GM12878 (cell line): ENCODE data around the gene CUL1. TPM values are rescaled to one million over a fixed set of nuclear protein-coding genes. Genes with fewer than 3 reads are reported as not detected.
A peak's percentile ranks its signal among the peaks of the same experiment; 100 is the strongest.

Experiments
- ATAC-seq: fragments of 200-7000 bp; cut with Tn5 transposase; 3 replicates; pipeline ENCODE4 v1.9.1; 2020; ENCODE audit warnings: mild to moderate bottlenecking, moderate library complexity
- BruUV-seq: library from RNA; stranded (reverse); fragments of 400-500 nt; replicated peaks from 2 replicates; lab custom pipeline; 2021; lab: Mats Ljungman, UMichigan
- CTCF ChIA-PET: fragments of 300-600 bp; sonication (Branson Sonifier 250); formaldehyde crosslinking; extraction: SDS; loops from one replicate; lab custom pipeline; 2021; ENCODE audit warnings: inconsistent platforms; lab: Yijun Ruan, JAX
- POLR2A ChIA-PET: fragments of 350-600 bp; formaldehyde crosslinking; extraction: SDS; loops from one replicate; lab custom pipeline; 2021; ENCODE audit warnings: inconsistent platforms; lab: Charles Lee
- RAD21 ChIA-PET: fragments of 300-600 bp; sonication (Branson Sonifier 250); formaldehyde crosslinking; loops from one replicate; lab custom pipeline; 2023; ENCODE audit warnings: antibody characterized with exemption; ENCODE audit not compliant: unreplicated experiment; lab: Charles Lee
- SMC1A ChIA-PET: fragments of 300-600 bp; sonication (Branson Sonifier 250); formaldehyde crosslinking; loops from one replicate; lab custom pipeline; 2023; ENCODE audit not compliant: unreplicated experiment, uncharacterized antibody; lab: Charles Lee
- DNase-seq: peaks from one replicate; pipeline ENCODE4 v3.0.0-alpha.2; 2011; ENCODE audit warnings: low read depth, low spot score
- FAIRE-seq: peaks from 3 replicates; lab custom pipeline; 2011; peaks lifted over from hg19 to GRCh38; lab: Jason Lieb, UNC
- H2AFZ ChIP-seq: 2 replicates; pipeline ENCODE4 v1.6.0; 2011; ENCODE audit warnings: low read depth, low read length, control low read depth; ENCODE audit not compliant: control insufficient read depth
- H3K27ac ChIP-seq: 2 replicates; pipeline ENCODE4 v1.5.1; 2011; ENCODE audit warnings: control low read depth; ENCODE audit not compliant: control insufficient read depth, insufficient read depth
- H3K27me3 ChIP-seq, 2 experiments: replicated peaks in 1 of 2; 2 replicates each; pipeline versions ENCODE4 v1.6.0 to v1.6.1; 2011; ENCODE audit warnings: low read length in 1 of 2; ENCODE audit not compliant: control insufficient read depth in 2 of 2, insufficient read depth in 2 of 2
- H3K36me3 ChIP-seq, 2 experiments: 2 replicates each; pipeline ENCODE4 v1.5.1; 2011; ENCODE audit warnings: low read length in 1 of 2; ENCODE audit not compliant: control insufficient read depth in 2 of 2, insufficient read depth in 2 of 2
- H3K4me1 ChIP-seq: 2 replicates; pipeline ENCODE4 v1.6.1; 2011; ENCODE audit warnings: mild to moderate bottlenecking, low read length, moderate library complexity, mixed read lengths; ENCODE audit not compliant: control insufficient read depth, insufficient read depth
- H3K4me2 ChIP-seq: 2 replicates; pipeline ENCODE4 v1.6.0; 2011; ENCODE audit warnings: control low read depth; ENCODE audit not compliant: control insufficient read depth, insufficient read depth
- H3K4me3 ChIP-seq: fragments of 200-600 bp; sonication (generic); 2 replicates; pipeline ENCODE4 v1.5.1; 2016
- H3K79me2 ChIP-seq: 2 replicates; pipeline ENCODE4 v1.6.0; 2011; ENCODE audit warnings: low read length; ENCODE audit not compliant: control insufficient read depth, insufficient read depth
- H3K9ac ChIP-seq: 2 replicates; pipeline ENCODE4 v1.8.0; 2011; ENCODE audit warnings: low read length, control low read depth, mixed read lengths; ENCODE audit not compliant: control insufficient read depth, insufficient read depth
- H3K9me3 ChIP-seq: replicated peaks from 3 replicates; pipeline ENCODE4 v1.5.1; 2011; ENCODE audit warnings: mild to moderate bottlenecking, low read length; ENCODE audit not compliant: control insufficient read depth, insufficient read depth
- H4K20me1 ChIP-seq: 2 replicates; pipeline ENCODE4 v1.6.0; 2011; ENCODE audit not compliant: control insufficient read depth, insufficient read depth
- CHD1 ChIP-seq: IDR thresholded peaks from 2 replicates; pipeline ENCODE4 v1.6.1; 2012; ENCODE audit warnings: low read depth, low read length, improper control_type of control experiment
- KAT2A ChIP-seq: conservative IDR thresholded peaks from 2 replicates; pipeline ENCODE4 v1.6.1; 2011; ENCODE audit warnings: low read depth, low read length; ENCODE audit not compliant: control insufficient read depth
- PRDM15 ChIP-seq: fragments of 450-650 bp; formaldehyde crosslinking; IDR thresholded peaks from 2 replicates; pipeline ENCODE4 v1.4.0; 2020; ENCODE audit warnings: mild to moderate bottlenecking, moderate library complexity
- RB1 ChIP-seq: fragments of 450-650 bp; formaldehyde crosslinking; IDR thresholded peaks from 2 replicates; pipeline ENCODE4 v1.6.1; 2017; ENCODE audit warnings: mild to moderate bottlenecking, borderline replicate concordance
- RCOR1 ChIP-seq: conservative IDR thresholded peaks from 2 replicates; pipeline ENCODE4 v1.6.1; 2012; ENCODE audit warnings: low read depth, low read length, improper control_type of control experiment
- SPI1 ChIP-seq: IDR thresholded peaks from 2 replicates; pipeline ENCODE4 v1.6.1; 2011; ENCODE audit warnings: low read depth, mild to moderate bottlenecking, low read length, moderate library complexity, borderline replicate concordance; ENCODE audit not compliant: insufficient read depth
- TARDBP ChIP-seq: IDR thresholded peaks from 2 replicates; pipeline ENCODE4 v1.6.1; 2016; ENCODE audit warnings: borderline replicate concordance
- ZBED1 ChIP-seq: IDR thresholded peaks from 2 replicates; pipeline ENCODE4 v1.6.1; 2016; ENCODE audit warnings: borderline replicate concordance
- ZNF622 ChIP-seq: fragments of 450-650 bp; IDR thresholded peaks from 2 replicates; pipeline ENCODE4 v1.6.1; 2017; ENCODE audit warnings: mild to moderate bottlenecking, inconsistent platforms
- WGBS: methylation state at CpG from one replicate; pipeline ENCODE4 v1.1.6; 2016; ENCODE audit warnings: low lambda C conversion rate; ENCODE audit not compliant: insufficient replicate concordance, insufficient coverage; ENCODE audit errors: missing lambda C conversion rate; 5-methylcytosine and 5-hydroxymethylcytosine counted together
- in situ Hi-C: fragments of 300-500 bp; cut with MboI; formaldehyde crosslinking; loops from 9 replicates; pipeline ENCODE4 v1.14.3; 2018; ENCODE audit warnings: mixed read lengths
- intact Hi-C: fragments of 100-400 bp; cut with micrococcal nuclease; formaldehyde crosslinking; loops from one replicate; pipeline ENCODE4 v1.14.2; 2022; ENCODE audit not compliant: unreplicated experiment
- polyA plus RNA-seq, 11 experiments: library from polyadenylated mRNA; depleted of rRNA in 4 of 11; unstranded in 6 of 11; stranded (reverse) in 5 of 11; fragments of >200 nt; fragmentation: Nextera tagmentation in 4 of 11; fragmentation: Illumina TruSeq in 1 of 11; extraction: Ambion mirVana in 4 of 11; extraction: Trizol in 1 of 11; gene quantifications; 1 replicate in 1 of 11; 2 replicates in 10 of 11; pipeline versions ENCODE4 v1.2.1 to v1.2.3, GENCODE V29; 2011 to 2016; ENCODE audit warnings: inconsistent platforms in 2 of 11, missing spikeins in 2 of 11, low read depth in 1 of 11
- total RNA-seq, 4 experiments: library from RNA; depleted of rRNA in 3 of 4; stranded (reverse); fragments of >200 nt in 3 of 4; fragmentation: Illumina TruSeq in 1 of 4; extraction: Trizol in 1 of 4; gene quantifications; 2 replicates each; pipeline versions ENCODE4 v1.2.1 to v1.2.3, GENCODE V29; 2013 to 2021

CUL1 gene
- total and polyA plus RNA-seq, 10 of the 15 experiments (the other 5 are each of a cell fraction or from before 2014, with no cell fraction given), result 13.3 to 63.9 (median 45.9) TPM

GRCh38 chr7:148715027-148715426 lies 16.3 kb downstream of the CUL1 start:
- CTCF ChIA-PET, result no interaction called here
- DNase-seq, result no peak
- RAD21 ChIA-PET, result interaction anchor here (0.9 kb wide), 1 partner anchor 11 kb away, joined by 3 read pairs; no protein-coding TSS in a partner anchor
- BruUV-seq, result no TSS peak
- H3K27me3 ChIP-seq, result no peaks in the 10 kb centered on the region
- intact Hi-C loops, result no loop called here
- no peak overlapping the region for H3K27ac ChIP-seq
- H3K4me1 ChIP-seq, result peaks cover 23% of the 10 kb centered on the region
- SMC1A ChIA-PET, result interaction anchor here (1.5 kb wide), 1 partner anchor 14 kb away, joined by 3 read pairs; no protein-coding TSS in a partner anchor
- H4K20me1 ChIP-seq, result peaks cover 10% of the 10 kb centered on the region
- no peak for ATAC-seq
- TF ChIP-seq ZNF622, result no peak
- TF ChIP-seq SPI1, result no peak
- TF ChIP-seq CHD1, result no peak
- no peak for TF ChIP-seq RCOR1
- TF ChIP-seq KAT2A, result no peak
- TF ChIP-seq PRDM15 (CRISPR knock-in tag), result no peak
- no peak for TF ChIP-seq RB1
- no peak for TF ChIP-seq TARDBP
- TF ChIP-seq ZBED1, result no peak
- H3K4me2 ChIP-seq, result peak overlapping the region; percentile 22; the same call in 1 of the 2 replicates
- no peak overlapping the region for H2AFZ ChIP-seq
- FAIRE-seq, result no peak
- H3K79me2 ChIP-seq, result peaks cover 88% of the 10 kb centered on the region
- no peaks in the 10 kb centered on the region; the same call in 2 of the 3 replicates for H3K9me3 ChIP-seq
- WGBS, result 92% methylated on average over 6 of the region's 6 CpGs
- peaks cover 0 to 10% of the 10 kb centered on the region in 2 experiments; a peak in 1 of 4 replicates for H3K36me3 ChIP-seq
- POLR2A ChIA-PET, result no interaction called here
- no peak overlapping the region for H3K4me3 ChIP-seq
- in situ Hi-C loops, result no loop called here
- no peak overlapping the region for H3K9ac ChIP-seq
